GM10266 (cell line): Measurements from ENCODE around the gene NIPA2.
A peak's percentile ranks its signal among the peaks of the same experiment; 100 is the strongest.

Experiments
- DNase-seq: peaks from one replicate; pipeline ENCODE4 v3.0.0; 2012; ENCODE audit errors: extremely low spot score
- TF ChIP-seq, protein P1 (sequence below): IDR thresholded peaks from 2 replicates; pipeline ENCODE4 v1.5.1; 2012; ENCODE audit warnings: mild to moderate bottlenecking, low read depth; ENCODE audit not compliant: control insufficient read depth, insufficient read depth; ENCODE audit errors: missing control alignments

NIPA2 gene

DNA sequence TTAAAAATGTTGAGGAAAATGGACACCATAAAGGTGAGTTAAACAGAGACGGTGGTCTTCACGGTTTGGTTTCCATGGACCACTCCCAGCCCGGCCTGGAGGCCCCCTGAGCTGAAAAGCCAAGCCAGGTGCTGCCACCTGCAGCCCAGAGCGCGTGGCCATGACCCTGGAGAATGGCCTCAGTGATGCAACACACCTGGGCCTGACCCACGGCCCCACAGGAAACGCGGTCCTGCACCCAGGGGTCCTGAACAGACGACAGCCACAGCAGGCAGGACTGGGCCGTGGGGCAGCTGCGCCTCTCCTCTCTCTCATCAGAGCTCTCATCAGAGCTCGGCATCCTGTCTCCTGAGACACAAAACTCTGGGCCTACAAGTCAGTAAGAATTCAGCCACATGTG, 64.1 kb downstream of the NIPA2 start:
- TF ChIP-seq, protein P1, sequence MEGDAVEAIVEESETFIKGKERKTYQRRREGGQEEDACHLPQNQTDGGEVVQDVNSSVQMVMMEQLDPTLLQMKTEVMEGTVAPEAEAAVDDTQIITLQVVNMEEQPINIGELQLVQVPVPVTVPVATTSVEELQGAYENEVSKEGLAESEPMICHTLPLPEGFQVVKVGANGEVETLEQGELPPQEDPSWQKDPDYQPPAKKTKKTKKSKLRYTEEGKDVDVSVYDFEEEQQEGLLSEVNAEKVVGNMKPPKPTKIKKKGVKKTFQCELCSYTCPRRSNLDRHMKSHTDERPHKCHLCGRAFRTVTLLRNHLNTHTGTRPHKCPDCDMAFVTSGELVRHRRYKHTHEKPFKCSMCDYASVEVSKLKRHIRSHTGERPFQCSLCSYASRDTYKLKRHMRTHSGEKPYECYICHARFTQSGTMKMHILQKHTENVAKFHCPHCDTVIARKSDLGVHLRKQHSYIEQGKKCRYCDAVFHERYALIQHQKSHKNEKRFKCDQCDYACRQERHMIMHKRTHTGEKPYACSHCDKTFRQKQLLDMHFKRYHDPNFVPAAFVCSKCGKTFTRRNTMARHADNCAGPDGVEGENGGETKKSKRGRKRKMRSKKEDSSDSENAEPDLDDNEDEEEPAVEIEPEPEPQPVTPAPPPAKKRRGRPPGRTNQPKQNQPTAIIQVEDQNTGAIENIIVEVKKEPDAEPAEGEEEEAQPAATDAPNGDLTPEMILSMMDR = peak; percentile 46
- DNase-seq = no peak

DNA sequence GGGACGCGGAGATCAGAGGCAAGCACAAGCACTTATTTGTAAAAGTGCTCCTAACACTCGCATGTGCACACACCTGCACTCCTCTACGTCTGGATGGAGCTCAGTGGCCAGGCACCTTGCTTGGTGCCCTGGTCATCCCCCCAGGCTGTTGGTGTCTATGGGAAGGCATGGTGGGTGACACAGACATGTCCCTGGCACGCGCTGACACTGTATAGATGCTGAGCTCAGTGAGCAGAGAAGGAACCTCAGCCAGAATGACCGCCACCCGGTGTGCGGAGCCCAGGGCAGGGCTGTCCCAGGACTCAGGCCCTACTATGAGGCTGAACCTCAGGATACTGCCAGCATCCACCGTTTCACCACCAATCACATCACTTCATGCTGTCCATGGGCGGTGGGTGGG, 64.5 kb downstream of the NIPA2 start:
- DNase-seq = no peak
- TF ChIP-seq, protein P1 = no peak

DNA sequence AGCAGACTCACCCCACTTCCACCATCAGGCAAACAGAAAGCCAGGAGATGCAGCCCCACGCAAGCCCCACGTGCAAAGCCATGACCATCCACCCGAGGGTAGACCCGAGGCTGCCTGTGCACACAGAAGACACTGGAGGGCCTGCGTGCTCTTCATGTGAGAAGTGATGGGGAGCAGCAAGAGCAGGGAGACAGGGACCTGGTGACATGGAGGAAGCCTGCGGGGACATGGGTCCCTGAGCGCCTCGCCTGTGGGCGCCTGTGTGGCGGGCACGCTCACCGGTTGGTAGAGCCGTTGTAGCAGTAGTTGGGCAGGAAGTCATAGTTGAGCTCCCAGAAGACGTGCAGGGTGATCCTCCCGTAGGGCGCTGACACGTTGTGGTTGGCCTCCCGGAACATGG, 65.0 kb downstream of the NIPA2 start:
- no peak for DNase-seq
- TF ChIP-seq, protein P1 = no peak

DNA sequence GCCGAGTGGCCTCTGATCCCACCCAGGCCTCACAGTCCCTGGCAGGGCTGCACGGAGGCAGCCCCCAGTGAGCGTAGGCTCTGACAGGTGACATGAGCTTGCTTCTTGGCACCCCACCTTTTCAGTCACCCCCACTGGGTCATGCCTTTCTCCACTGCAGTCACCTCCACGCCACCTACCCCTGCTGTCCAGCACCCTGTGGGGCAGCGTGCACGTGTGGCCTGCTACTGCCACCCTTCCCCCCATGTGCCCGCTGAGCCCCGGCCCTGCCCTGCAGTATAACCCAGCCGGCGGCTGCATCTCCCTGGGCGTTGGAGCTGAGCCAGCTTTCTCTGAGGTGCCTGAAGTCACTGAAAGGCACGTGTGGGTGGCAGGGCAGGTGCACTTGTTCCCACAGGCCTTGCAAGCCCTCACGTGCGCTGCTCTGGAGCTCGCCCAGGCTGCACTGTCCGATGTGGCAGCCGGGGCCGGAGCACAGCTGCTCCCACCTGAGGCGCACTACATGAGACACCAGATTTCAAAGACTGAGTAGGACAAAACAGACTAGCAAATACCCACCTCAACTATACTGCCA, 65.6 kb downstream of the NIPA2 start:
- no peak for DNase-seq
- TF ChIP-seq, protein P1 = no peak

DNA sequence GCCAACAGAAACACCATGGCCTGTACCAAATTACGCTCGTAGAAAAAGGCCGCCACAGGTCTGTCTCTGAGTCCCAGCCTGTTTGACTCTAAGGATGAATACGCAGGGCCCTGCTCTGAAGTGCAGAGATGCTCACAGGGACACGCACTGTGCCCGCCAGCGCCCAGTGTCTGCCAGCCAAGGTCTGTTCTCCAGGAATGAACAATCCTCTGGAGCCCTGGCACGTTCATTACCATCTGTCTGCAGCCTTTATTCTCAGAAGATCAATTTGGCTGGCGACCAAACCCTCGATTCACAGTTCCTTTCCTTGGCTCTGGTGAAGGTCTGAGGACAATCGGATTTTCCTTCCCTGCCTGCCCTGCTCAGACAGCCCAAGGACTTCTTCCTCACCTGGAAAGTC, 66.3 kb downstream of the NIPA2 start:
- DNase-seq = no peak
- TF ChIP-seq, protein P1 = no peak

DNA sequence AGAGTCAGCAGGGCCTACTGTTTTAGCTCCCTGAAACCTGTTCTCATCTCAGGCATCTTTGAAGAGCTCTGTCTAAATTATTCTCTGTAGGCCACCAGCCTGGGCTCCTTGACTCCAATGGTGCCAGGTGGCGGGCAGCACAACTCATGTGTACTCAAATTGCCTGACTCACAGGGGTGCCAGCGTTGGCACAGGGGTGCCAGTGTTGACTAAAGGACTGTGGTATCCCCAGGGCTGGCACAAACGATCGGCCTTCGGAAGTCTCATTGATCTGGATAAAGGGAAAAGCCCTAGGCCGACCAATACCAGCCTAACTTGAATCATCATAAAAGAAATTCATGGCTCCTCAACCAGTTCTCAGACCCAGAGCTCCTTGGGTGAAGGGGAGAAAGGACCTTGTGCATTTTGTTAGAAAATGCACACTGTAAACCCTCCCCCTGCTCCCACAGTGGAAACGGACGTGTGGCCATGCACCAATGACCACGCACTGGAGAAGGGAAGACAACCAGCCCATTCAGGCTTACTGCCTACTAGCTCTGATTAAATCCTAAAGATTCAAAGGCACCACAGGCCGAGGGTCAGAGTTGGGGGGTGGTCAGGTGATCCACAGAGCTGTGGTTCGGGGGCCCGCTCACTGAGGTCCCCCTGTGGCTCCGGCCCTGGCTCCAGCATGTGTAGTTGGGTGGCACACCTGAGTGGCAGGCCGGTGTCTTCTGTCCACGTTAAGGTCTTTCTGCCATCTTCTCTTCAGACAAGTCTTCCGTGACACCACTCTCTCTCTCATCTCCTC, 68.9 kb downstream of the NIPA2 start:
- TF ChIP-seq, protein P1 = no peak
- DNase-seq = no peak

DNA sequence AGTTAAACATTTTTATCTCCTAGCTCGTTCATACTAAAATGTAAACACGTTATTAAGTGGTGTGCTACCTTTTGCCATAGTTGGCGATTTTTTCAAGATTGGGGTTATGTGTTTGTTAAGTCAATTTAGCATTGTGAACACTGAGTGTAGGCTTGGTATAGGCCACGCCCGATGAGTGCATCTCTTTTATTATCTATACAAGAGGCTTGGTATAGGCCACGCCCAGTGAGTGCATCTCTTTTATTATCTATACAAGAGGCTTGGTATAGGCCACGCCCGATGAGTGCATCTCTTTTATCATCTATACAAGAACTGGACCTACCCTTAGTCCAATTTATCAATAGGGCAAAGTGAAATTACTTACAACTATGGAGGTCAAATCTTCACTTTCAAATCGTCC, 70.4 kb downstream of the NIPA2 start:
- no peak for DNase-seq
- TF ChIP-seq, protein P1 = no peak
